HepG2 (cell line): Measurements from ENCODE around the gene CUL2. TPM values are rescaled to one million over a fixed set of nuclear protein-coding genes. Genes with fewer than 3 reads are reported as not detected.

Experiments used
- ATAC-seq: fragments of 200-7000 bp; cut with Tn5 transposase; 3 replicates; pipeline ENCODE4 v1.9.1; 2020; ENCODE audit warnings: mild to moderate bottlenecking, moderate library complexity
- BruUV-seq: library from RNA; stranded (reverse); fragments of 400-500 nt; replicated peaks from 2 replicates; lab custom pipeline; 2021; lab: Mats Ljungman, UMichigan
- CTCF ChIA-PET: fragments of 300-600 bp; formaldehyde crosslinking; extraction: SDS; loops from one replicate; lab custom pipeline; 2021; ENCODE audit warnings: low total read pairs, inconsistent platforms, low intra/inter-chr PET ratio; lab: Yijun Ruan, JAX
- POLR2A ChIA-PET: fragments of 350-600 bp; sonication (Branson Sonifier 250); formaldehyde crosslinking; loops from one replicate; lab custom pipeline; 2020; ENCODE audit warnings: antibody characterized with exemption, inconsistent platforms; lab: Yijun Ruan, JAX
- DNase-seq: peaks from one replicate; pipeline ENCODE4 v3.0.0-alpha.2; 2015; ENCODE audit warnings: low spot score
- FAIRE-seq: peaks from 3 replicates; lab custom pipeline; 2011; peaks lifted over from hg19 to GRCh38; lab: Jason Lieb, UNC
- H2AFZ ChIP-seq: one replicate; pipeline ENCODE4 v1.6.1; 2011; ENCODE audit warnings: low read length, inconsistent platforms
- H3K27ac ChIP-seq: fragments of 300-600 bp; 3 replicates; pipeline ENCODE4 v1.8.0; 2011; ENCODE audit warnings: mixed run types, mild to moderate bottlenecking, mixed read lengths, low read length, inconsistent platforms; ENCODE audit not compliant: insufficient read depth; ENCODE audit errors: extremely low read length
- H3K27me3 ChIP-seq, 2 experiments: fragments of 200-600 bp in 1 of 2; 2 replicates in 1 of 2; 3 replicates in 1 of 2; pipeline versions ENCODE4 v1.6.0 to v1.8.0; 2011; ENCODE audit warnings: low read length in 2 of 2, mild to moderate bottlenecking in 2 of 2, moderate library complexity in 2 of 2, inconsistent platforms in 1 of 2; ENCODE audit not compliant: insufficient read depth in 2 of 2, control insufficient read depth in 1 of 2
- H3K36me3 ChIP-seq, 2 experiments: fragments of 200-600 bp in 1 of 2; replicated peaks in 1 of 2; 2 replicates in 1 of 2; 3 replicates in 1 of 2; pipeline versions ENCODE4 v1.5.1 to v1.8.0; 2011; ENCODE audit warnings: low read length in 2 of 2, inconsistent platforms in 1 of 2; ENCODE audit not compliant: insufficient read depth in 2 of 2, control insufficient read depth in 1 of 2
- H3K4me1 ChIP-seq: 2 replicates; pipeline ENCODE4 v1.5.1; 2012; ENCODE audit warnings: low read length, inconsistent platforms; ENCODE audit not compliant: insufficient read depth
- H3K4me2 ChIP-seq: 2 replicates; pipeline ENCODE4 v1.6.0; 2011; ENCODE audit warnings: low read depth, low read length, inconsistent platforms
- H3K4me3 ChIP-seq, 3 experiments: fragments of 200-600 bp in 1 of 3; sonication (generic), shearing (Covaris generic) in 1 of 3; replicated peaks in 1 of 3; 2 replicates each; pipeline ENCODE4 v1.5.1; 2011 to 2016; ENCODE audit warnings: low read length in 3 of 3, inconsistent platforms in 2 of 3, low read depth in 2 of 3, mild to moderate bottlenecking in 2 of 3, control low read depth in 1 of 3, mixed read lengths in 1 of 3; ENCODE audit not compliant: insufficient read depth in 1 of 3
- H3K79me2 ChIP-seq: one replicate; pipeline ENCODE4 v1.6.1; 2011; ENCODE audit warnings: low read length, inconsistent platforms; ENCODE audit not compliant: insufficient read depth
- H3K9ac ChIP-seq: 2 replicates; pipeline ENCODE4 v1.6.0; 2011; ENCODE audit warnings: mild to moderate bottlenecking, low read depth, low read length, inconsistent platforms; ENCODE audit not compliant: insufficient read depth
- H3K9me3 ChIP-seq: 2 replicates; pipeline ENCODE4 v1.5.1; 2012; ENCODE audit warnings: mild to moderate bottlenecking, low read length
- H4K20me1 ChIP-seq: 2 replicates; pipeline ENCODE4 v1.6.0; 2011; ENCODE audit warnings: inconsistent platforms, mild to moderate bottlenecking, low read length, moderate library complexity; ENCODE audit not compliant: insufficient read depth
- HIC2 ChIP-seq: sonication (generic); formaldehyde crosslinking; IDR thresholded peaks from 2 replicates; pipeline ENCODE4 v1.9.0; 2022; ENCODE audit warnings: low read depth, missing genetic modification reagents
- KLF6 ChIP-seq: IDR thresholded peaks from 2 replicates; pipeline ENCODE4 v1.8.0; 2016; ENCODE audit warnings: missing biosample characterization, missing genetic modification reagents
- NFE2L1 ChIP-seq: sonication (generic); formaldehyde crosslinking; IDR thresholded peaks from 2 replicates; pipeline ENCODE4 v1.4.0; 2020; ENCODE audit warnings: missing genetic modification reagents, mild to moderate bottlenecking, borderline replicate concordance
- SAP130 ChIP-seq: IDR thresholded peaks from 2 replicates; pipeline ENCODE4 v1.6.1; 2016; ENCODE audit warnings: low read depth
- SKIL ChIP-seq: sonication (generic); formaldehyde crosslinking; IDR thresholded peaks from 2 replicates; pipeline ENCODE4 v1.8.0; 2022; ENCODE audit warnings: missing genetic modification reagents, mild to moderate bottlenecking, moderate library complexity, borderline replicate concordance
- SNAPC2 ChIP-seq: sonication (generic); formaldehyde crosslinking; IDR thresholded peaks from 2 replicates; pipeline ENCODE4 v1.8.1; 2022; ENCODE audit warnings: mild to moderate bottlenecking, missing genetic modification reagents
- SRY ChIP-seq: sonication (generic); formaldehyde crosslinking; IDR thresholded peaks from 2 replicates; pipeline ENCODE4 v1.8.0; 2022; ENCODE audit warnings: mild to moderate bottlenecking, missing genetic modification reagents
- THAP8 ChIP-seq: sonication (generic); formaldehyde crosslinking; IDR thresholded peaks from 2 replicates; pipeline ENCODE4 v1.5.1; 2020; ENCODE audit warnings: missing genetic modification reagents, mild to moderate bottlenecking, borderline replicate concordance
- ZBTB4 ChIP-seq: sonication (generic); formaldehyde crosslinking; IDR thresholded peaks from 2 replicates; pipeline ENCODE4 v1.4.0; 2020; ENCODE audit warnings: missing genetic modification reagents, mild to moderate bottlenecking, borderline replicate concordance
- ZNF296 ChIP-seq: sonication (generic); formaldehyde crosslinking; conservative IDR thresholded peaks from 2 replicates; pipeline ENCODE4 v1.5.0; 2020; ENCODE audit warnings: mild to moderate bottlenecking, missing genetic modification reagents
- ZNF326 ChIP-seq: sonication (generic); formaldehyde crosslinking; IDR thresholded peaks from 2 replicates; pipeline ENCODE4 v1.4.0; 2020; ENCODE audit warnings: missing genetic modification reagents, borderline replicate concordance
- ZNF574 ChIP-seq: sonication (generic); formaldehyde crosslinking; IDR thresholded peaks from 2 replicates; pipeline ENCODE4 v1.4.0; 2020; ENCODE audit warnings: missing genetic modification reagents
- ZNF589 ChIP-seq: sonication (generic); formaldehyde crosslinking; conservative IDR thresholded peaks from 2 replicates; pipeline ENCODE4 v1.8.0; 2022; ENCODE audit warnings: mild to moderate bottlenecking, moderate library complexity, missing genetic modification reagents
- WGBS: methylation state at CpG from one replicate; pipeline ENCODE4 v1.1.6; 2017; ENCODE audit warnings: low lambda C conversion rate; 5-methylcytosine and 5-hydroxymethylcytosine counted together
- in situ Hi-C: cut with HindIII; loops from 2 replicates; pipeline ENCODE4 v1.10.0; 2017; ENCODE audit warnings: low pct_unique_long_range_greater_than_20kb; ENCODE audit not compliant: extremely low pct_ligation_motif_present
- intact Hi-C: fragments of 100-400 bp; cut with micrococcal nuclease; formaldehyde crosslinking; loops from one replicate; pipeline ENCODE4 v1.10.0; 2022; ENCODE audit not compliant: unreplicated experiment
- polyA plus RNA-seq, 8 experiments: library from polyadenylated mRNA; depleted of rRNA in 3 of 8; stranded (reverse) in 7 of 8; unstranded in 1 of 8; fragments of >200 nt; fragmentation: Illumina TruSeq in 4 of 8; extraction: Trizol in 4 of 8; gene quantifications; 2 replicates each; pipeline versions ENCODE4 v1.2.1 to v1.2.3, GENCODE V29; 2011 to 2016; ENCODE audit warnings: low read depth in 4 of 8, missing spikeins in 1 of 8, mixed read lengths in 1 of 8; ENCODE audit not compliant: insufficient read depth in 1 of 8
- total RNA-seq, 5 experiments: library from RNA; depleted of rRNA; stranded (reverse); fragments of >200 nt; fragmentation: Illumina TruSeq; extraction: Trizol; gene quantifications; 2 replicates each; pipeline ENCODE4 v1.2.3, GENCODE V29; 2016; ENCODE audit warnings: low read depth in 1 of 5

CUL2 gene
- total and polyA plus RNA-seq, 2 of the 13 experiments (the other 11 are each of a cell fraction or from before 2014, with no cell fraction given): 9.6 to 33.1 TPM

- FAIRE-seq (no peak), DNase-seq (no peak)
- TF ChIP-seq NFE2L1 (CRISPR knock-in tag): no peak
- TF ChIP-seq ZNF574 (CRISPR knock-in tag): no peak
- TF ChIP-seq ZNF326 (CRISPR knock-in tag): no peak
- TF ChIP-seq SAP130 (CRISPR knock-in tag): no peak
- TF ChIP-seq HIC2 (CRISPR knock-in tag): no peak
- TF ChIP-seq THAP8 (CRISPR knock-in tag): no peak
- TF ChIP-seq ZNF589 (CRISPR knock-in tag): no peak
- TF ChIP-seq KLF6 (CRISPR knock-in tag): no peak
- TF ChIP-seq SKIL (CRISPR knock-in tag): no peak
- TF ChIP-seq ZNF296 (CRISPR knock-in tag): no peak
- no peak for TF ChIP-seq ZBTB4 (CRISPR knock-in tag)
- TF ChIP-seq SNAPC2 (CRISPR knock-in tag): no peak
- no peak for TF ChIP-seq SRY (CRISPR knock-in tag)
These were observed 54.5 kb downstream of the CUL2 start for GRCh38 chr10:35035606-35036005.

More at GRCh38 chr10:35035606-35036005, 54.5 kb downstream of the CUL2 start:
- no peaks in the 10 kb centered on the region for H3K4me1 ChIP-seq
- WGBS: 70% methylated on average over 1 of the region's 1 CpG
- H3K36me3 ChIP-seq: peaks cover 3 to 48% of the 10 kb centered on the region in 2 experiments
- H3K27ac ChIP-seq: no peak overlapping the region
- no TSS peak for BruUV-seq
- H3K27me3 ChIP-seq: no peaks in the 10 kb centered on the region
- no peak overlapping the region for H3K4me2 ChIP-seq
- intact Hi-C loops: no loop called here
- H4K20me1 ChIP-seq: no peaks in the 10 kb centered on the region
- in situ Hi-C loops: no loop called here
- POLR2A ChIA-PET: no interaction called here
- no peak overlapping the region for H3K9ac ChIP-seq
- H3K4me3 ChIP-seq: no peak overlapping the region
- no peak for ATAC-seq
- H2AFZ ChIP-seq: no peak overlapping the region
- H3K79me2 ChIP-seq: no peaks in the 10 kb centered on the region
- no peaks in the 10 kb centered on the region for H3K9me3 ChIP-seq
- CTCF ChIA-PET: no interaction called here
